Endothelial cell (in vitro differentiated cells): ENCODE data around the gene CSE1L. TPM values are rescaled to one million over a fixed set of nuclear protein-coding genes. Genes with fewer than 3 reads are reported as not detected.

Source experiments
- DNase-seq: peaks from one replicate; pipeline ENCODE4 v3.0.0; 2021; ENCODE audit warnings: low spot score
- H3K27ac Mint-ChIP-seq: one replicate; pipeline ENCODE4 v1.8.0; 2021; ENCODE audit warnings: mixed read lengths, inconsistent platforms; ENCODE audit not compliant: unreplicated experiment
- H3K27me3 Mint-ChIP-seq: one replicate; pipeline ENCODE4 v1.8.0; 2021; ENCODE audit warnings: mild to moderate bottlenecking, moderate library complexity, mixed read lengths, inconsistent platforms; ENCODE audit not compliant: unreplicated experiment
- H3K36me3 Mint-ChIP-seq: one replicate; pipeline ENCODE4 v1.8.0; 2021; ENCODE audit warnings: mild to moderate bottlenecking, low read depth, mixed read lengths, inconsistent platforms; ENCODE audit not compliant: unreplicated experiment
- H3K4me1 Mint-ChIP-seq: one replicate; pipeline ENCODE4 v1.8.0; 2021; ENCODE audit warnings: mild to moderate bottlenecking, mixed read lengths, inconsistent platforms; ENCODE audit not compliant: unreplicated experiment
- H3K4me3 Mint-ChIP-seq: one replicate; pipeline ENCODE4 v1.8.0; 2021; ENCODE audit warnings: mild to moderate bottlenecking, mixed read lengths, inconsistent platforms; ENCODE audit not compliant: unreplicated experiment
- H3K9me3 Mint-ChIP-seq: one replicate; pipeline ENCODE4 v1.8.0; 2021; ENCODE audit warnings: mixed read lengths, inconsistent platforms; ENCODE audit not compliant: unreplicated experiment
- CTCF ChIP-seq: fragments of 200-600 bp; sonication (generic); IDR thresholded peaks from one replicate; pipeline ENCODE4 v1.5.0; 2021; ENCODE audit warnings: antibody characterized with exemption; ENCODE audit not compliant: unreplicated experiment
- long read RNA-seq: library from polyadenylated mRNA; unstranded; transcript quantifications from one replicate; pipeline ENCODE4 v2.0.0, GENCODE V29; 2020; ENCODE audit not compliant: unreplicated experiment
- total RNA-seq: library from RNA; stranded (reverse); fragmentation: NEBNext Ultra II Directional; extraction: Animal tissue kit (Norgen Biotek cat#: 25700); gene quantifications from one replicate; pipeline ENCODE4 v1.2.1, GENCODE V29; 2021; ENCODE audit not compliant: unreplicated experiment

The CSE1L gene, protein sequence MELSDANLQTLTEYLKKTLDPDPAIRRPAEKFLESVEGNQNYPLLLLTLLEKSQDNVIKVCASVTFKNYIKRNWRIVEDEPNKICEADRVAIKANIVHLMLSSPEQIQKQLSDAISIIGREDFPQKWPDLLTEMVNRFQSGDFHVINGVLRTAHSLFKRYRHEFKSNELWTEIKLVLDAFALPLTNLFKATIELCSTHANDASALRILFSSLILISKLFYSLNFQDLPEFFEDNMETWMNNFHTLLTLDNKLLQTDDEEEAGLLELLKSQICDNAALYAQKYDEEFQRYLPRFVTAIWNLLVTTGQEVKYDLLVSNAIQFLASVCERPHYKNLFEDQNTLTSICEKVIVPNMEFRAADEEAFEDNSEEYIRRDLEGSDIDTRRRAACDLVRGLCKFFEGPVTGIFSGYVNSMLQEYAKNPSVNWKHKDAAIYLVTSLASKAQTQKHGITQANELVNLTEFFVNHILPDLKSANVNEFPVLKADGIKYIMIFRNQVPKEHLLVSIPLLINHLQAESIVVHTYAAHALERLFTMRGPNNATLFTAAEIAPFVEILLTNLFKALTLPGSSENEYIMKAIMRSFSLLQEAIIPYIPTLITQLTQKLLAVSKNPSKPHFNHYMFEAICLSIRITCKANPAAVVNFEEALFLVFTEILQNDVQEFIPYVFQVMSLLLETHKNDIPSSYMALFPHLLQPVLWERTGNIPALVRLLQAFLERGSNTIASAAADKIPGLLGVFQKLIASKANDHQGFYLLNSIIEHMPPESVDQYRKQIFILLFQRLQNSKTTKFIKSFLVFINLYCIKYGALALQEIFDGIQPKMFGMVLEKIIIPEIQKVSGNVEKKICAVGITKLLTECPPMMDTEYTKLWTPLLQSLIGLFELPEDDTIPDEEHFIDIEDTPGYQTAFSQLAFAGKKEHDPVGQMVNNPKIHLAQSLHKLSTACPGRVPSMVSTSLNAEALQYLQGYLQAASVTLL
- 54.7 TPM for total RNA-seq
- long read RNA-seq, transcript CSE1L-201 (25 exons, 3,553 nt): major isoform, 10 of 20 reads
- long read RNA-seq, partial matches to known transcripts: 6 of 20 reads
- long read RNA-seq, other reads (novel, unspliced or antisense): 3 of 20 reads

DNA sequence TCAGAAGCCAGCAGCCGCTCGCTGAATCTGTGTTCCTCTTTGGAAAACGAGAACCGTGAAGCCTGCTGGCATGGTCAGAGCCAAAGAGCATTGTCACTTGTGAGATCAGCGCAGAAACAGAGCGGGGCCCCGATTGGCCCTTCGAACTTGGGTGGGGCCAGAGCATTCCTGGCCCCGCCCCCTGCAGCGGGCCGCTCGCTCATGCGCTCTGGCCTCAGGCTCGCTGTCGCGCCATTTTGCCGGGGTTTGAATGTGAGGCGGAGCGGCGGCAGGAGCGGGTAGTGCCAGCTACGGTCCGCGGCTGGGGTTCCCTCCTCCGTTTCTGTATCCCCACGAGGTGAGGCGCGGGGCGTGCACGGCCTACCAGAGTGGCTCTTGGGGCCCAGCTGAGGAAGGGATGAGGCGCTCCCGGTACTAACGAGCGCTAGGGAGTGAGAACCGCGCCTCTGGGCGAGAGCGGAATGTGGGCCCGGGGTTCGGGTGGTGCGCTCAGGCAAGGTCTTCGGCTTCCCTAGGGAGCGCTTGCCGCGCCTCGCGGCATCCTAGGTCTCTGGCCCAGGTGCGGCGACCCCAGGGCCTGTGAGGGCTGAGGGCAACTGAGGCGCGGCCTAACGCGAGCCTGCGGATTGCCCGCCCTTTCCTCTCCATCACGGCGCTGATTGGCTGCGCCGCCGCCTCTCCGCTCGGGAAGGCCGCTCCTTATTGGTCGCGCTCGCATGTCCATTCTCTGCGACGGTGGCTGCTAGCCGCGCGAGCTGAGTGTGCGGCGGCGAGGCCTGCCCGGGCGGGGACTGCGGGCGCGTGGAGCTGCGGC lies at the start of gene CSE1L:
CSE1L (plus strand) TSS at position 226 of the 814 bp plus-strand sequence. CDS start 12,152 bp downstream, outside the sequence.
- peak; percentile 97 for DNase-seq
- no peaks in the 10 kb centered on the region for H3K9me3 Mint-ChIP-seq
- H3K36me3 Mint-ChIP-seq: peaks cover 13% of the 10 kb centered on the region
- no peak for TF ChIP-seq CTCF
- H3K27ac Mint-ChIP-seq: peak within 1 kb of the TSS; percentile 97
- H3K27me3 Mint-ChIP-seq: peaks cover 7% of the 10 kb centered on the region
- peak within 1 kb of the TSS; percentile 96 for H3K4me3 Mint-ChIP-seq
- H3K4me1 Mint-ChIP-seq: peaks cover 17% of the 10 kb centered on the region

DNA sequence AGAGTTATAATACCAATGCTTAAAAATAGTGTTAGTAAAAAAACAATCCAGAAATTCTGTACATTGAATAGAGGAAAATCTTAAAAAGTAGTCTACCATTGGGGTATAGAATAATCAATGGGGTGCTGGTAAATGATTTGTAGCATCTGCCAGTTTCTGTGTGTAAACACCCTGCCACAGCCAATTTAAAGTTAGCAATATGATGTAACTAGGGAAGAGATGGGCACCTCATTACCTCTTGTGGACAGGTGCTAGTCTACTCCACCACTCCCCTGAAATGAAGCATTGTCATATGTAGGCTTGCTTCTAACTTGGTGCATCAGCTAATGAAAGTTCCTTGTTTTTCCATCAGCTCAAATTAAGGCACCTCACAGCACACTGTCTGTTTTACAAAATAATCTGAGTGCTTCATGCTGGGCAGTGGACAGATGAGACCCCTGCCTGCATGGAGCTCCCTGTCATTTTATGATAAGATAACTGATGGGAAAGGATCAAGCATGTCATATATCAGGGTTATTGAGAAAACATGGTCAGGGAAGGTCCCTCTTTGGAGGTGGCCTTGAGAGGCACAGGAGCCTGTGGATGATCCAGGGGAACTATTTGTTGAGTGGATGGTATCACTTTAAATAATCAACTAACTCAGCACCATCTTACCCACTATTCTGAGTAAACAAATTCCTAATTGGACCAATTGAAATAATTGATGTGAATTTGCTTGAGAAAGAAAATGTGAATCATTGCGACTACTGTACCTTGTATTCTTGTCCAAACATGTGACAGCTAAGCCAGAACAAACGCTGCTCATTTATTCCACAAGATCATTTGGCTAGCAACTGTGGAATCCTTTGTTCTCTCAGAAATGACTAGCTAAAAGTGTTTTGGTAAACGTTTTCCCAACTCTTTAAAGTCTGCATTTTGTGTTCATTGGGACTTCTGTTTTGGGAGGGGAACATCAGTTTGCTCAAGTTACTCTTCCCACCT lies 45.9 kb upstream of the CSE1L start:
- H3K4me1 Mint-ChIP-seq: no peaks in the 10 kb centered on the region
- no peaks in the 10 kb centered on the region for H3K9me3 Mint-ChIP-seq
- no peaks in the 10 kb centered on the region for H3K27me3 Mint-ChIP-seq
- TF ChIP-seq CTCF: no peak
- H3K27ac Mint-ChIP-seq: no peak overlapping the region
- H3K4me3 Mint-ChIP-seq: no peak overlapping the region
- peaks cover 20% of the 10 kb centered on the region for H3K36me3 Mint-ChIP-seq
- DNase-seq: no peak

- Mint-ChIP-seq H3K27me3 (no peaks in the 10 kb centered on the region), H3K36me3 (peaks cover 26% of the 10 kb centered on the region), H3K27ac (peak overlapping the region; percentile 26), H3K4me3 (no peak overlapping the region), H3K9me3 (no peaks in the 10 kb centered on the region), H3K4me1 (no peaks in the 10 kb centered on the region)
- no peak for TF ChIP-seq CTCF
- DNase-seq: no peak
These were observed 44.4 kb upstream of the CSE1L start for GRCh38 chr20:49001741-49002140.

DNA sequence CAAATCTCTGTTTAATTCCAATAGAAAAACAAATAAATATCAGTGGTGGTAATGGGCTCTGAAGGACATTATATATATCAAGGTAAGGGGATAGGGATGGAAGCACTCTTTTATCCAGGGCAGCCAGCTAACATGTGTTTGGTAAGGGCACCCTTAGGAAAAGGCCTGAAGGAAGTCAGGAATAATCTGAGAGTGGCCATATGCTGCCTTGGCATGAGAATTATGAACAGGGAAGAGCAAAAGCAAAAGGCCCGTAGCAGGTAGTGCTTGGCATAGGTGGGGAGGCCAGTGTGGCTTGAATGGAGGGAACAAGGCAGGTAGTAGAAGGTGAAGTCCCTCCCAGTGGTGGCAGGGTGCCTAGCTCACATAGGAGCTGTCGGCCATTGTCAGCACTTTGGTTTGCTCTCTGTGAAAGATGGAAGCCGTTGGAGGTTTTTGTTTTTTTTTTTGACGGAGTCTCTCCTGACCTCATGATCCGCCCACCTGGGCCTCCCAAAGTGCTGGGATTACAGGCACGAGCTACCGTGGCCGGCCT lies 39.6 kb upstream of the CSE1L start:
- H3K27ac Mint-ChIP-seq: no peak overlapping the region
- peaks cover 30% of the 10 kb centered on the region for H3K36me3 Mint-ChIP-seq

More for the DNA sequence above, 39.6 kb upstream of the CSE1L start:
- Mint-ChIP-seq H3K9me3 (no peaks in the 10 kb centered on the region), H3K4me3 (no peak overlapping the region), H3K27me3 (peaks cover 2% of the 10 kb centered on the region), H3K4me1 (no peaks in the 10 kb centered on the region)
- no peak for DNase-seq
- no peak for TF ChIP-seq CTCF
